GM08714 (cell line): Measurements from ENCODE around the gene ADH1B.

ENCODE experiments used
- H3K4me3 ChIP-seq: fragments of 200-500 bp; sonication (Bioruptor generic); 2 replicates; pipeline ENCODE4 v1.5.1; 2014; ENCODE audit warnings: mild to moderate bottlenecking, low read length, inconsistent platforms
- ZNF274 ChIP-seq: IDR thresholded peaks from 2 replicates; pipeline ENCODE4 v1.6.1; 2012; ENCODE audit warnings: mild to moderate bottlenecking, low read depth, low read length

Gene ADH1B

GRCh38 chr4:99300934-99301333 is 20.3 kb downstream of the ADH1B start:
- H3K4me3 ChIP-seq = no peak overlapping the region
- TF ChIP-seq ZNF274 = no peak

GRCh38 chr4:99293357-99293756 is 27.8 kb downstream of the ADH1B start:
- no peak for TF ChIP-seq ZNF274

DNA sequence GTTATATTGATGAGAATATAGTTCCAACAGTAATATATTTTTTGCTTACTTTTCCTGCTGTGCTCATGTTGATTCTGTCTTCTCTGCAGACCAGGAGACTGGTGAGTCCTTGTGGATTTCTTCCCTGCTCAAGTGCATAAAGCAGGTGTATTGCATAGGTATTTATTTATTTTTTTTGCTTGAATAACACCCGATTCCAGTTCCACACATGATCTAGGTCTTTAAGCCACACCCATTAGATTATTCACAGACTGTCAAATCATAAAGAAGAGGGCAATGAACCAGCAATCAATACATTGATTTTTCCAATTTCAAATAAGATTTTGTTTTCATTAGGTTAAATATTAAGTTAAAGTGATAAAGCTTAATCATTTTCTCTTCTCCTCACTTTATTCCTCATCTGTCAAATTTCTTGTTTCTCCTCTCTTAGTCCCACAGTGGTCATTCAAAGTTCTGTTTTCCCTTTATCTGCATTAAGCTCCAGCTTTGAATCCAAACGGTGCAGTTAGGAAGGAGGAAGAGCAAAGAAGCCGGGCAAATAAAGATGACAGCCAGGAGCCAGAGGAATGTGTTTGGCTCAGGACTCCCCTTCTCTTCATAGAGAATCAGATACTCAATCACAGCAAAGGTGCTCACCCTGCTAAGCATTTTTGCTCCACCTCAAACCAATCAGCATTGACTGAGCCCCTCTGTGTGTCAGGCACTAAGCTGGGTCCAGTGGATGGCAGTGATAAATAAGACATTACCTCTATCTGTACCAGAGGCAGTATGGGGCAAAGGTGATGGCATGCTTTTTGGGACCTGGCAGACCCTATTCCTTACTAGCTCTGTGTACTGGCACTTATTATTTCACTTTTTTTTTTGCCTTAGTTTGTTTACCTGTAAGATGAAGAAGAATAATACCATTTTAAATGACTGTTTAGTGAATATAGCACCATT is 30.1 kb downstream of the ADH1B start, which contains the start of gene ADH1A:
ADH1A (minus strand) TSS at position 138 of the 939 bp plus-strand sequence; CDS start at position 67, 71 bp downstream.
- TF ChIP-seq ZNF274 = no peak
- H3K4me3 ChIP-seq = no peak within 1 kb of the TSS

More at GRCh38 chr4:99293357-99293756, 27.8 kb downstream of the ADH1B start:
- H3K4me3 ChIP-seq = no peak overlapping the region

GRCh38 chr4:99285387-99285786 is 35.8 kb downstream of the ADH1B start:
- H3K4me3 ChIP-seq = no peak overlapping the region
- no peak for TF ChIP-seq ZNF274

GRCh38 chr4:99282731-99283130 is 38.5 kb downstream of the ADH1B start:
- H3K4me3 ChIP-seq = no peak overlapping the region
- TF ChIP-seq ZNF274 = no peak

GRCh38 chr4:99281261-99281660 is 39.9 kb downstream of the ADH1B start:
- no peak for TF ChIP-seq ZNF274
- no peak overlapping the region for H3K4me3 ChIP-seq

DNA sequence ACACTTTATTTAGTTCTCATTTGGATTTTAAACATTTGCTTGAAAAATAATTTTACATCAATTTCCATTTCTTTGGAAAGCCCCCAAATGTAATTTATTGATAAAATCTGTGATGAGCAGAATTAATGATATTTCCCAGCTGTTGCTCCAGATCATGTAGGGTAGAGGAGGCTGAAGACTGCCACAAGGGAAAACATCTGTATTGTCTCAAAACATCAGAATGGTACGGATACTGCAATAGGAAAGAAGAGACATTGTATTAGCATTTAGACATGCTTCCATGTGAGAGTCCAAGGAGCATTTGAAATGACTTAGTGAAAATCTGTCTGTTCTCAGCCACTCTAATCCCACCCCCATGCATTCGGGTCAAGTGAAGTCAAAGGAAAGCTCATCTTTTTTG is 44.8 kb downstream of the ADH1B start:
- H3K4me3 ChIP-seq = no peak overlapping the region
- TF ChIP-seq ZNF274 = no peak

DNA sequence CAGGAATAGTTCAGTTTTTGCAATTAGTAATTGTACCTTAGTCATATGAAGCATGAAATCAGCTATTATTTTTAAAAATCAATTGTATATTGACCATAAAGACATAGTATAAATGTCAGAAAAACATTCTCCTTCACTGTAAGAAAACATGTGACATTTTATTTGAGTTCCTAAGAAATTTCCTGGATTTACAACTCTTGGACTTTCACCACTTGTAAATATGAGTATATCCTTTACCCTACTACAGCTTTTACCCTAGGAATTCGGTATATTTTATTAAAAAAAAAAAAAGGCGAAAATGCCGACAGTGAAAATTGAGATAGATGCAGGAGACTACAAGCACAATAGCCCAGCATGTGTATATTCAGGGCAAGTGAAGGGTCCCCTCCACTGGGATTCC is 45.3 kb downstream of the ADH1B start:
- TF ChIP-seq ZNF274 = no peak
- no peak overlapping the region for H3K4me3 ChIP-seq

DNA sequence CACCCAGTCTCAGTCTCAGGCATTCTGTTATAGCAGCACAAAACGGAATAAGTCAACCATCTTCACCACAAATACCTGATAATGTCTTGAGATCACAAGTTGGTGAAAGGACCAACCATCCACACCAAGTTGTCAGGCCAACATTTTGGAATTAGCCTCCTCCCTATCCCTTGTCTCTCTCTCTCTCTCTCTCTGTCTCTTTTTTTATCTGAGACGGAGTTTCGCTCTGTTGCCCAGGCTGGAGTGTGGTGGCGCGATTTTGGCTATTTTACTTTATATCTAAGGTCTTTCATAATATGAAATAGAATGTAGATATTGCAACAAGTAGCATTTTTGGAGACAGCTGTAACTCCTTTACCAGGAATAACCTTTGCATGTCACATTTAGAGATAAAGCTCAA is 46.2 kb downstream of the ADH1B start:
- TF ChIP-seq ZNF274 = no peak
- no peak overlapping the region for H3K4me3 ChIP-seq

DNA sequence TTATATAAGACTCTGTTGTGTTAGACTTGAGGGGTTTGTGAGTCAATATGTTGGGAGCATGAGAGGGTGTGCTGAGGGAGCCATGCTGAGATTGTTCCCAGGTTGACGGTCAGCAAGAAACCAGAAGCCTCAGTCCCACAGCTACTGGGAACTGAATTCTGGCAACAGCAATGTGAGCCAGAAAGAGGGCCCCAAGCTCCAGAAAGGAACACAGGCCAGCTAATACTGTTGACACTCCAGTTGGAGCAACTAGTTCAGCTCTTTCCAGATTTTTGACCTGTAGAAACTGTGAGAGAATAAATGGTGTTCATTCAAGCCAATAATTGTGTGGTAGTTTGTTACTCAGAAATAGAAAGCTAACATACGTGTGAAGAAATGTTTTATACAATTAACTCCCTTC is 47.5 kb downstream of the ADH1B start:
- no peak for TF ChIP-seq ZNF274
- H3K4me3 ChIP-seq = no peak overlapping the region

DNA sequence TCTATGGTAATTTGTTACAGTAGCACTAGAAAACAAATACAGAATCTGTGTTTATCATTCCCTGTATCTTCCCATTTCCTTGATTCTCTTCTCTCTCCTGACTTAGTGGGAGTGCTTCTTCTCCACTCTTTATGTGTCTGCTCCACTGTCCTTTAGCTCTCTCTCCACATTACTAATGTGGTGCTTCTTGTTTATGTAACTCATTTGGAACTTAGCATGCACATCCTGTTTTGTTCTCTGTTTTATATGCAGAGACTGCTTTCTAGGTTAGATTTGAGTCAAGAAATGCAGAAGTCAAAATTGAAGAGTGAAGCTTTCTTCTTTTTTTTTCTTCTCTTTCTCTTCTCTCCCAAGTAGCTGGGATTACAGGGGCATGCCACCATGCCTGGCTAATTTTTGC is 56.3 kb downstream of the ADH1B start:
- no peak for TF ChIP-seq ZNF274

More for the DNA sequence above, 56.3 kb downstream of the ADH1B start:
- no peak overlapping the region for H3K4me3 ChIP-seq
